ENCODE results near the gene MIR17HG. TPM values are rescaled to one million over a fixed set of nuclear protein-coding genes. Genes with fewer than 3 reads are reported as not detected.

MIR17HG gene
- polyA plus RNA-seq, 3 donors = 0.05 to 1.3 (median 0.30) TPM

GRCh38 chr13:91358387-91358782, 10.9 kb downstream of the MIR17HG start:
- H3K36me3 ChIP-seq (replicated peaks in 1 of 2; ENCODE audit: control insufficient read depth in 1 of 2, insufficient read depth in 2 of 2, low read length in 2 of 2) = peaks cover 17 to 27% of the 10 kb centered on the region in 2 donors
- no CpG with 5 or more reads among the region's 2 CpGs for WGBS (ENCODE audit: insufficient coverage)
- H4K20me1 ChIP-seq (ENCODE audit: insufficient read depth, low read length) = no peaks in the 10 kb centered on the region
- no peaks in the 10 kb centered on the region for H3K79me2 ChIP-seq (ENCODE audit: insufficient read depth, low read length)
- Mint-ChIP-seq H3K36me3 (peaks cover 28 to 32% of the 10 kb centered on the region in 2 donors), H3K27me3 (ENCODE audit: low read depth in 3 of 3) (no peaks in the 10 kb centered on the region), H3K27ac (peak overlapping the region in 1 of 7 donors; percentile 24), H3K4me3 (no peak overlapping the region), H3K4me1 (peaks cover 2% of the 10 kb centered on the region), H3K9me3 (no peaks in the 10 kb centered on the region)
- H2AFZ ChIP-seq (ENCODE audit: insufficient read depth, low read depth, low read length, poor library complexity, severe bottlenecking) = no peak overlapping the region
- H3K27me3 ChIP-seq (ENCODE audit: control insufficient read depth in 2 of 2, insufficient read depth in 2 of 2, low read length in 2 of 2) = no peaks in the 10 kb centered on the region
- no peaks in the 10 kb centered on the region for H3K4me1 ChIP-seq (ENCODE audit: control insufficient read depth in 1 of 2, insufficient read depth in 2 of 2, low read length in 2 of 2)
- TF ChIP-seq CTCF (IDR thresholded peaks at IDR 0.05) = no peak
- DNase-seq = no peak
- intact Hi-C loops (cut with micrococcal nuclease) = no loop called here
- no peak overlapping the region for H3K4me3 ChIP-seq (replicated peaks in 1 of 3; ENCODE audit: low read depth in 2 of 3, low read length in 3 of 3)
- no peak overlapping the region for H3K4me2 ChIP-seq (replicated peaks; ENCODE audit: extremely low read depth, low read length, poor library complexity, severe bottlenecking)
- H3K9ac ChIP-seq (ENCODE audit: insufficient read depth, low read length, poor library complexity, severe bottlenecking) = no peak overlapping the region
- H3K27ac ChIP-seq (ENCODE audit: low read depth in 1 of 2, low read length in 2 of 2) = no peak overlapping the region
- H3K9me3 ChIP-seq (replicated peaks in 1 of 2; ENCODE audit: control insufficient read depth in 1 of 2, insufficient read depth in 1 of 2, low read length in 2 of 2) = no peaks in the 10 kb centered on the region

- peaks cover 22 to 26% of the 10 kb centered on the region in 2 donors for H3K36me3 Mint-ChIP-seq
- H3K9me3 Mint-ChIP-seq = no peaks in the 10 kb centered on the region
- Histone ChIP-seq H4K20me1 (ENCODE audit: insufficient read depth, low read length) (no peaks in the 10 kb centered on the region), H3K9me3 (replicated peaks in 1 of 2; ENCODE audit: control insufficient read depth in 1 of 2, insufficient read depth in 1 of 2, low read length in 2 of 2) (no peaks in the 10 kb centered on the region), H3K4me2 (replicated peaks; ENCODE audit: extremely low read depth, low read length, poor library complexity, severe bottlenecking) (no peak overlapping the region), H2AFZ (ENCODE audit: insufficient read depth, low read depth, low read length, poor library complexity, severe bottlenecking) (no peak overlapping the region), H3K79me2 (ENCODE audit: insufficient read depth, low read length) (no peaks in the 10 kb centered on the region), H3K27me3 (ENCODE audit: control insufficient read depth in 2 of 2, insufficient read depth in 2 of 2, low read length in 2 of 2) (no peaks in the 10 kb centered on the region), H3K9ac (ENCODE audit: insufficient read depth, low read length, poor library complexity, severe bottlenecking) (no peak overlapping the region), H3K36me3 (replicated peaks in 1 of 2; ENCODE audit: control insufficient read depth in 1 of 2, insufficient read depth in 2 of 2, low read length in 2 of 2) (peaks cover 12 to 19% of the 10 kb centered on the region in 2 donors), H3K4me1 (ENCODE audit: control insufficient read depth in 1 of 2, insufficient read depth in 2 of 2, low read length in 2 of 2) (no peaks in the 10 kb centered on the region), H3K27ac (ENCODE audit: low read depth in 1 of 2, low read length in 2 of 2) (no peak overlapping the region), H3K4me3 (replicated peaks in 1 of 3; ENCODE audit: low read depth in 2 of 3, low read length in 3 of 3) (no peak overlapping the region)
- no peak overlapping the region for H3K27ac Mint-ChIP-seq
- no peaks in the 10 kb centered on the region for H3K27me3 Mint-ChIP-seq (ENCODE audit: low read depth in 3 of 3)
- no peak for TF ChIP-seq CTCF (IDR thresholded peaks at IDR 0.05)
- DNase-seq = no peak
- WGBS (ENCODE audit: insufficient coverage) = 94% methylated on average over 2 of the region's 4 CpGs
- H3K4me1 Mint-ChIP-seq = peaks cover 2% of the 10 kb centered on the region
- intact Hi-C loops (cut with micrococcal nuclease) = no loop called here
- no peak overlapping the region for H3K4me3 Mint-ChIP-seq
Measured at GRCh38 chr13:91359111-91359510, 11.6 kb downstream of the MIR17HG start.

All from CD14-positive monocyte (primary cell).